Measurements from ENCODE around the gene DCXR. TPM values are rescaled to one million over a fixed set of nuclear protein-coding genes. Genes with fewer than 3 reads are reported as not detected.

Gene DCXR
- total RNA-seq, 1 donor from 2014 or later, result 106 TPM

GRCh38 chr17:82028966-82029365 lies 8.5 kb downstream of the DCXR start:
- Histone ChIP-seq H3K27me3 (no peaks in the 10 kb centered on the region), H3K27ac (no peak overlapping the region), H3K9me3 (no peaks in the 10 kb centered on the region), H3K36me3 (no peaks in the 10 kb centered on the region), H3K4me3 (no peak overlapping the region), H3K4me1 (peaks cover 24% of the 10 kb centered on the region)
- no peak for DNase-seq (ENCODE audit: extremely low spot score in 2 of 2)
- TF ChIP-seq CTCF (IDR thresholded peaks at IDR 0.05) (no peak), POLR2AphosphoS5 (IDR thresholded peaks at IDR 0.05; ENCODE audit: insufficient read depth in 1 of 2, low read depth in 1 of 2) (no peak), POLR2A (IDR thresholded peaks at IDR 0.05) (no peak)
- intact Hi-C loops (cut with DNase I), result no loop called here

- intact Hi-C loops (cut with DNase I), result no loop called here
- Histone ChIP-seq H3K27ac (no peak overlapping the region), H3K9me3 (no peaks in the 10 kb centered on the region), H3K27me3 (no peaks in the 10 kb centered on the region), H3K4me1 (peaks cover 30% of the 10 kb centered on the region), H3K4me3 (no peak overlapping the region), H3K36me3 (no peaks in the 10 kb centered on the region)
- no peak for DNase-seq (ENCODE audit: extremely low spot score in 2 of 2)
- TF ChIP-seq POLR2AphosphoS5 (IDR thresholded peaks at IDR 0.05; ENCODE audit: insufficient read depth in 1 of 2, low read depth in 1 of 2), result no peak
- no peak for TF ChIP-seq POLR2A (IDR thresholded peaks at IDR 0.05)
- no peak for TF ChIP-seq CTCF (IDR thresholded peaks at IDR 0.05)
Observed at GRCh38 chr17:82028246-82028645, 9.3 kb downstream of the DCXR start.

GRCh38 chr17:82025401-82026107 lies 11.9 kb downstream of the DCXR start:
- Histone ChIP-seq H3K4me1 (peaks cover 41% of the 10 kb centered on the region), H3K27me3 (no peaks in the 10 kb centered on the region), H3K4me3 (no peak overlapping the region), H3K36me3 (no peaks in the 10 kb centered on the region), H3K27ac (no peak overlapping the region), H3K9me3 (no peaks in the 10 kb centered on the region)
- intact Hi-C loops (cut with DNase I), result no loop called here
- DNase-seq (ENCODE audit: extremely low spot score in 2 of 2), result no peak
- TF ChIP-seq POLR2AphosphoS5 (IDR thresholded peaks at IDR 0.05; ENCODE audit: insufficient read depth in 1 of 2, low read depth in 1 of 2), result no peak
- TF ChIP-seq CTCF (IDR thresholded peaks at IDR 0.05), result no peak
- no peak for TF ChIP-seq POLR2A (IDR thresholded peaks at IDR 0.05)

GRCh38 chr17:82024859-82025258 lies 12.6 kb downstream of the DCXR start:
- Histone ChIP-seq H3K4me1 (peaks cover 43% of the 10 kb centered on the region), H3K9me3 (no peaks in the 10 kb centered on the region), H3K36me3 (no peaks in the 10 kb centered on the region), H3K4me3 (no peak overlapping the region), H3K27me3 (no peaks in the 10 kb centered on the region), H3K27ac (no peak overlapping the region)
- no peak for TF ChIP-seq POLR2AphosphoS5 (IDR thresholded peaks at IDR 0.05; ENCODE audit: insufficient read depth in 1 of 2, low read depth in 1 of 2)
- no peak for TF ChIP-seq CTCF (IDR thresholded peaks at IDR 0.05)
- TF ChIP-seq POLR2A (IDR thresholded peaks at IDR 0.05), result no peak
- intact Hi-C loops (cut with DNase I), result loop anchor here (5.0 kb wide), 1 partner anchor 48 kb away; the partner anchor contains the start of gene ASPSCR1
- DNase-seq (ENCODE audit: extremely low spot score in 2 of 2), result no peak
